GM21526 (cell line): Measurements from ENCODE around the gene HRH1.
"Not testable (repeated sequence)": the region's sequence is repeated elsewhere in the genome, so short reads cannot be mapped to it uniquely, and the experiment has no call there.

ENCODE experiments used
- ATAC-seq: cut with Tn5 transposase; IDR thresholded peaks from one replicate; pipeline ENCODE4 v1.9.1; 2021; ENCODE audit warnings: moderate library complexity; ENCODE audit not compliant: unreplicated experiment, low FRiP score

HRH1 gene

GRCh38 chr3:11201251-11202019, 47.1 kb downstream of the HRH1 start:
- ATAC-seq, result no peak

GRCh38 chr3:11203961-11204360, 49.7 kb downstream of the HRH1 start:
- no peak for ATAC-seq

- ATAC-seq, result no peak
Measured at GRCh38 chr3:11204697-11205348, 50.5 kb downstream of the HRH1 start.

- ATAC-seq, result not testable (repeated sequence)
Measured at GRCh38 chr3:11205881-11206280, 51.6 kb downstream of the HRH1 start.

GRCh38 chr3:11206316-11206715, 52.0 kb downstream of the HRH1 start:
- no peak for ATAC-seq

GRCh38 chr3:11206953-11207352, 52.7 kb downstream of the HRH1 start:
- ATAC-seq, result no peak

GRCh38 chr3:11211531-11212298, 57.4 kb downstream of the HRH1 start:
- no peak for ATAC-seq

GRCh38 chr3:11212299-11212608, 58.0 kb downstream of the HRH1 start:
- ATAC-seq, result no peak

GRCh38 chr3:11212784-11213183, 58.5 kb downstream of the HRH1 start:
- ATAC-seq, result no peak

- no peak for ATAC-seq
Measured at GRCh38 chr3:11213810-11214450, 59.6 kb downstream of the HRH1 start.

- ATAC-seq, result no peak
Measured at GRCh38 chr3:11214451-11214978, 60.2 kb downstream of the HRH1 start.

GRCh38 chr3:11217370-11217769, 63.1 kb downstream of the HRH1 start:
- ATAC-seq, result not testable (repeated sequence)

GRCh38 chr3:11220230-11220629, 65.9 kb downstream of the HRH1 start:
- no peak for ATAC-seq

- no peak for ATAC-seq
Measured at GRCh38 chr3:11221818-11222415, 67.6 kb downstream of the HRH1 start.

- ATAC-seq, result no peak
Measured at GRCh38 chr3:11224010-11224409, 69.7 kb downstream of the HRH1 start.

GRCh38 chr3:11224870-11225229, 70.6 kb downstream of the HRH1 start:
- ATAC-seq, result no peak

- no peak for ATAC-seq
Measured at GRCh38 chr3:11226042-11226370, 71.7 kb downstream of the HRH1 start.

GRCh38 chr3:11228041-11228440, 73.7 kb downstream of the HRH1 start:
- ATAC-seq, result no peak

- ATAC-seq, result no peak
Measured at GRCh38 chr3:11230125-11230524, 75.8 kb downstream of the HRH1 start.

- no peak for ATAC-seq
Measured at GRCh38 chr3:11230832-11231231, 76.5 kb downstream of the HRH1 start.

GRCh38 chr3:11235385-11235784, 81.1 kb downstream of the HRH1 start:
- no peak for ATAC-seq
